Measurements from ENCODE around the gene CDC42BPG.

Gene CDC42BPG

GRCh38 chr11:64877390-64878222 is 33.2 kb upstream of the CDC42BPG start:
- Histone ChIP-seq H3K36me3 (ENCODE audit: control insufficient read depth, insufficient read depth, low read length) (no peaks in the 10 kb centered on the region), H3K4me2 (ENCODE audit: low read length) (peak overlapping the region; percentile 98), H3K79me2 (ENCODE audit: control insufficient read depth, insufficient read depth, low read length) (no peaks in the 10 kb centered on the region), H3K27ac (ENCODE audit: low read depth, low read length) (no peak overlapping the region), H3K23ac (ENCODE audit: low read length) (peak overlapping the region; percentile 99), H3K4me1 (ENCODE audit: control insufficient read depth, low read depth, low read length) (peaks cover 10% of the 10 kb centered on the region), H2BK15ac (replicated peaks; ENCODE audit: low read depth) (no peak overlapping the region), H2AK5ac (ENCODE audit: low read length) (peak overlapping the region; percentile 14), H3K9ac (ENCODE audit: low read length) (peak overlapping the region; percentile 96), H3K56ac (ENCODE audit: low read length) (peak overlapping the region; percentile 99), H3K4me3 (ENCODE audit: low read length) (peak overlapping the region; percentile 97), H3K27me3 (ENCODE audit: insufficient read depth, low read length, poor library complexity) (no peaks in the 10 kb centered on the region), H2BK5ac (ENCODE audit: low read length) (no peak overlapping the region), H3K79me1 (ENCODE audit: low read length) (peaks cover 15% of the 10 kb centered on the region), H4K5ac (ENCODE audit: low read length) (no peak overlapping the region), H3K4ac (ENCODE audit: low read depth, low read length) (no peak overlapping the region), H2BK120ac (ENCODE audit: low read depth, low read length) (no peak overlapping the region), H3K18ac (ENCODE audit: low read length) (no peak overlapping the region), H4K8ac (ENCODE audit: low read depth, low read length) (no peak overlapping the region)
- WGBS (ENCODE audit: extremely low coverage, insufficient coverage, low lambda C conversion rate) = no CpG with 5 or more reads among the region's 41 CpGs
- no peak for DNase-seq

DNA sequence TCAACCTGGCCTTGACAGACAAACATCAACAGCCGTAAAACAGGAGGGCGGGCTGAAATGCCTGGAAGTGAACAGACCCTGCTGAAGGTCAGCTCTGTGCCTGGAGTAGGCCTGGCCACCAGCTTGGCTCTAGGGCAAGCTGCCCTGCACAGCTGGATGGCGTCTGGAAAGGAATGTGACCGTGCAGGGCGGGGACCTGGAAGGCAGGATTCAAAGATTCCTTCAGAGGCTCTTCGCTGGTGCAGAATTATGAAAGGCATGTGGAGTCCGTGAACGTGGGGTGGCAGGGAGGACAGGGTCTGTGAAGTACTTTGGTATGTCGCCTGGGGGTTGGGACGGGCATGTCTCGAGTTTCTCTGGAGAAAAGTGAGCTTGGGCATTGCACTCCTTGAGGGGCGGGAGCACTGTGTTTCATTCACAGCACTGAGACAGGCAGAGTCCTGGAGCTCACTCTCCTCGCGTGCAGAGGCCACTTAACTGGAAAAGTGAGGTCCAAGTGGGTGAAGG is 32.4 kb upstream of the CDC42BPG start:
- Histone ChIP-seq H4K8ac (ENCODE audit: low read depth, low read length) (no peak overlapping the region), H3K4me3 (ENCODE audit: low read length) (peak overlapping the region; percentile 97), H4K5ac (ENCODE audit: low read length) (no peak overlapping the region), H3K27me3 (ENCODE audit: insufficient read depth, low read length, poor library complexity) (no peaks in the 10 kb centered on the region), H3K4me1 (ENCODE audit: control insufficient read depth, low read depth, low read length) (peaks cover 10% of the 10 kb centered on the region), H3K18ac (ENCODE audit: low read length) (no peak overlapping the region), H2BK15ac (replicated peaks; ENCODE audit: low read depth) (no peak overlapping the region), H3K9ac (ENCODE audit: low read length) (peak overlapping the region; percentile 96), H3K23ac (ENCODE audit: low read length) (no peak overlapping the region), H2BK5ac (ENCODE audit: low read length) (no peak overlapping the region), H3K56ac (ENCODE audit: low read length) (peak overlapping the region; percentile 99), H3K4me2 (ENCODE audit: low read length) (peak overlapping the region; percentile 98), H3K36me3 (ENCODE audit: control insufficient read depth, insufficient read depth, low read length) (no peaks in the 10 kb centered on the region), H2AK5ac (ENCODE audit: low read length) (no peak overlapping the region), H3K79me2 (ENCODE audit: control insufficient read depth, insufficient read depth, low read length) (no peaks in the 10 kb centered on the region), H3K79me1 (ENCODE audit: low read length) (peaks cover 15% of the 10 kb centered on the region), H2BK120ac (ENCODE audit: low read depth, low read length) (no peak overlapping the region), H3K4ac (ENCODE audit: low read depth, low read length) (no peak overlapping the region), H3K27ac (ENCODE audit: low read depth, low read length) (no peak overlapping the region)
- peak; percentile 37 for DNase-seq
- WGBS (ENCODE audit: extremely low coverage, insufficient coverage, low lambda C conversion rate) = no CpG with 5 or more reads among the region's 14 CpGs

DNA sequence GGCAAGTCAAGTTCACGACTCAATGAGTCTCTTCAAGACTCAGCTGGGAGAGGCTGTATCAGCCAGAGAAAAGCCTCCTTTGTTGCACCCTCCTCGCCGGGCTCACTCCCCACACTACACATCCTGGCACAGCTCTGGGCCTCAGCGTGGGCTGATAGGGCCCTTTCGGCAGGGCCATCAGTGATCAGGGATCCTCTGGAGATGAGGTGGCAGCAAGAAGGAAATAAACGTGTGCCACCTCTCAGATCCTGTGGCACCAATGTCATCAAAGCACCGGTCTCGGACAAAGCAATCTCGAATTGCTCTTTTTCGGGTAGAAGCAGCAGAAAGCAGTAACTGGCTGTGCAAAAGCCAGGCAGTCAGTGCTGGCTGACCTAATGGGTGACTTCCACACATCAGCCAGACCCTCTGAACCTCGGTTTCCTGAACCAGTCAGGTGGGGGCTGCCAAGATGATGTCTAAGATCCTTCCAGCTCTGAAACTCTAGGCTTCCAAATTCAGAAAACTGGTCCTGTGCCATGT is 31.8 kb upstream of the CDC42BPG start:
- Histone ChIP-seq H4K5ac (ENCODE audit: low read length) (no peak overlapping the region), H3K18ac (ENCODE audit: low read length) (no peak overlapping the region), H2BK5ac (ENCODE audit: low read length) (no peak overlapping the region), H2BK120ac (ENCODE audit: low read depth, low read length) (no peak overlapping the region), H3K27me3 (ENCODE audit: insufficient read depth, low read length, poor library complexity) (no peaks in the 10 kb centered on the region), H3K79me2 (ENCODE audit: control insufficient read depth, insufficient read depth, low read length) (no peaks in the 10 kb centered on the region), H4K8ac (ENCODE audit: low read depth, low read length) (no peak overlapping the region), H3K27ac (ENCODE audit: low read depth, low read length) (no peak overlapping the region), H3K4me3 (ENCODE audit: low read length) (no peak overlapping the region), H3K36me3 (ENCODE audit: control insufficient read depth, insufficient read depth, low read length) (no peaks in the 10 kb centered on the region), H3K79me1 (ENCODE audit: low read length) (peaks cover 15% of the 10 kb centered on the region), H3K9ac (ENCODE audit: low read length) (peak overlapping the region; percentile 96), H3K23ac (ENCODE audit: low read length) (no peak overlapping the region), H3K4ac (ENCODE audit: low read depth, low read length) (no peak overlapping the region), H2AK5ac (ENCODE audit: low read length) (no peak overlapping the region), H3K56ac (ENCODE audit: low read length) (no peak overlapping the region), H3K4me1 (ENCODE audit: control insufficient read depth, low read depth, low read length) (peaks cover 10% of the 10 kb centered on the region), H3K4me2 (ENCODE audit: low read length) (no peak overlapping the region), H2BK15ac (replicated peaks; ENCODE audit: low read depth) (no peak overlapping the region)
- no peak for DNase-seq
- WGBS (ENCODE audit: extremely low coverage, insufficient coverage, low lambda C conversion rate) = no CpG with 5 or more reads among the region's 11 CpGs

DNA sequence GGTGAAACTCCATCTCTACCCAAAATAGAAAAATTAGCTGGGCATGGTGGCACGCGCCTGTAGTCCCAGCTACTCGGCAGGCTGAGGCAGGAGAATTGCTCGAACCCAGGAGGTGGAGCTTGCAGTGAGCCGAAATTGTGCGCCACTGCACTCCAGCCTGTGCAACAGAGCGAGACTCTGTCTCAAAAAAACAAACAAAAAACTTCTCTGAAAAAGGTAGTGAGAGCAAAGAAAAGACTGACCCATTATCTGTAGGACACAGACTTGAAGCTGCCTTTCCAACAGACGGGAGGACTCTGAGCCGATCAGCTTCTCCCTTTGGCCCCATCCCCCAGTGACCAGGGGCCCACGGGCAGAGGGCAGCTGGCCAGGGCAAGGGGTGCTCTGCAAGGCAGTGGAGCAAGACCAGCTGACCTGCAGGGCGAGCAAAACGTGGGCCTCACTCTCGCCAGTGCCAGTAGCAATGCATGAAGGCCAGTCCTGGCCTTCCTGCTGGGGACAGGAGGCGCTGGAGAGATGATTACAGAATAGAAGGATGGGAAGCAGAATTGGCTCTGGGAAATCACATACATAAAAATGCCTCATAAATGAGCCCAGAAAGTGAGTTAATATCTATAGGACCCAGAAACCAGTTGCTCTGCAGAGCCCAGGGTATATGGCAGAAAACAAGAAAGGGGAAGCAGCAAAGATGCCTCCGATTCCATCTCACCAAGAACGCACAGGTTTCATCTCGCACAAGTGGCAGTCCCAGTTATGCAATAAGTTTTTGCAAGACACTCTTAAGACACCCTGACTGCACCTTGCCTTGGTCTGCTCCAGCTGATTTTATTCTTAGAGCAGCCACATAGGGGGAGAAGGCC is 31.1 kb upstream of the CDC42BPG start:
- Histone ChIP-seq H3K18ac (ENCODE audit: low read length) (no peak overlapping the region), H3K79me2 (ENCODE audit: control insufficient read depth, insufficient read depth, low read length) (no peaks in the 10 kb centered on the region), H3K4me1 (ENCODE audit: control insufficient read depth, low read depth, low read length) (peaks cover 10% of the 10 kb centered on the region), H3K4me2 (ENCODE audit: low read length) (no peak overlapping the region), H3K79me1 (ENCODE audit: low read length) (peaks cover 15% of the 10 kb centered on the region), H3K9ac (ENCODE audit: low read length) (no peak overlapping the region), H2BK120ac (ENCODE audit: low read depth, low read length) (no peak overlapping the region), H2BK5ac (ENCODE audit: low read length) (no peak overlapping the region), H4K5ac (ENCODE audit: low read length) (no peak overlapping the region), H3K27ac (ENCODE audit: low read depth, low read length) (no peak overlapping the region), H3K27me3 (ENCODE audit: insufficient read depth, low read length, poor library complexity) (no peaks in the 10 kb centered on the region), H2AK5ac (ENCODE audit: low read length) (no peak overlapping the region), H3K23ac (ENCODE audit: low read length) (no peak overlapping the region), H3K4me3 (ENCODE audit: low read length) (no peak overlapping the region), H3K56ac (ENCODE audit: low read length) (peak overlapping the region; percentile 1), H4K8ac (ENCODE audit: low read depth, low read length) (no peak overlapping the region), H3K4ac (ENCODE audit: low read depth, low read length) (no peak overlapping the region), H3K36me3 (ENCODE audit: control insufficient read depth, insufficient read depth, low read length) (no peaks in the 10 kb centered on the region), H2BK15ac (replicated peaks; ENCODE audit: low read depth) (no peak overlapping the region)
- no peak for DNase-seq
- no CpG with 5 or more reads among the region's 17 CpGs for WGBS (ENCODE audit: extremely low coverage, insufficient coverage, low lambda C conversion rate)

DNA sequence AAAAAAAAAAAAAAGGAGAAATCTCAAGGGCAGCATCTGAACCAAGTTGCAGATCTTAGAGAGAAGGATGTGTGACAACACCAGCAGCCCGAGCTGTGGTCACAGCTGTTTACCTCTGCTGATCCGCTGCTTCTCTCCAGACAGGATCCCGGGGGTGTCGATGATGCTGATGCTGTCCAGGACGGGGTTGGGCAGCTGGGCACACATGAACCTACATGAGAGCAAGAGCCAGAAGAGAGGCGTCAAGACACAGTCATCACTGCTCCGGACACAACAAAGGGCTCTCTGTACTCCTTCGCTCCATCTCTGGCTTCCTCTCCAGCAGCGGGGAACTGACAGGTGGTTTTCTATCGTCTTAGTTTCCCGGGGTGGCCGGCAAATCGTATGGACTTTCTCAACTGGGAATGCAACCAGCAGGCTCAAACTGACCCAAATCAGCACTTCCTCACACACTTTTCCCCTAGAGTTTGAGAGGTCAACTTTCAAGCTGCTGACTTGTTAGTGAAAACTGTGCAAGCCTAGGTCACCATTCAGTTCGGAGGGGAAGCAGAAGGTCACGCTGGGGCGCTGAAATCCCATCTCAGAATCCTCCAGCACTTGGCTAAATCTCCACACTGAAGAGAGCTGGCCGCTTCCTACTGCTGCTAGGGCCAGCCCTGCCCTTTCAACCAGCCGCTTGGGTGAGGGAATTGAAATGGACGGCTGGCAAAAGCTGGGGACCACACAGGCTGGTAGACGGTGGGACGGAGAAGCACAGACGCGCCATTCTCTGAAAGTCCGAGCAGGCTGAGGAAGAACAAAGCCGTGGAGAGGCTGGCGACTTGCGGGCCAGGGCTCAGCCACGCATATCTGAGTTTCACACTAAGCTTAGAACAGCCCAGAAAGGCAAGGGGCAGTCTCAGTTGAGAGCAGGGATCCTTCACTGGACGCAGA is 30.1 kb upstream of the CDC42BPG start:
- Histone ChIP-seq H3K27ac (ENCODE audit: low read depth, low read length) (no peak overlapping the region), H3K4me3 (ENCODE audit: low read length) (no peak overlapping the region)

More for the DNA sequence above, 30.1 kb upstream of the CDC42BPG start:
- no CpG with 5 or more reads among the region's 29 CpGs for WGBS (ENCODE audit: extremely low coverage, insufficient coverage, low lambda C conversion rate)
- Histone ChIP-seq H3K4me2 (ENCODE audit: low read length) (no peak overlapping the region), H4K8ac (ENCODE audit: low read depth, low read length) (no peak overlapping the region), H4K5ac (ENCODE audit: low read length) (no peak overlapping the region), H3K4me1 (ENCODE audit: control insufficient read depth, low read depth, low read length) (peaks cover 10% of the 10 kb centered on the region), H2AK5ac (ENCODE audit: low read length) (no peak overlapping the region), H2BK5ac (ENCODE audit: low read length) (no peak overlapping the region), H3K79me1 (ENCODE audit: low read length) (peaks cover 17% of the 10 kb centered on the region), H3K36me3 (ENCODE audit: control insufficient read depth, insufficient read depth, low read length) (no peaks in the 10 kb centered on the region), H3K56ac (ENCODE audit: low read length) (no peak overlapping the region), H3K23ac (ENCODE audit: low read length) (no peak overlapping the region), H3K9ac (ENCODE audit: low read length) (no peak overlapping the region), H2BK15ac (replicated peaks; ENCODE audit: low read depth) (no peak overlapping the region), H3K4ac (ENCODE audit: low read depth, low read length) (no peak overlapping the region), H3K27me3 (ENCODE audit: insufficient read depth, low read length, poor library complexity) (no peaks in the 10 kb centered on the region), H2BK120ac (ENCODE audit: low read depth, low read length) (no peak overlapping the region), H3K18ac (ENCODE audit: low read length) (no peak overlapping the region), H3K79me2 (ENCODE audit: control insufficient read depth, insufficient read depth, low read length) (no peaks in the 10 kb centered on the region)
- no peak for DNase-seq
